IPS-18a (cell line): ENCODE data around the gene CDK7.

Experiments
- H3K27ac ChIP-seq: one replicate; pipeline ENCODE4 v1.5.1; 2013; ENCODE audit warnings: low read length
- H3K27me3 ChIP-seq: one replicate; pipeline ENCODE4 v1.6.1; 2013; ENCODE audit warnings: mild to moderate bottlenecking, low read length; ENCODE audit not compliant: control insufficient read depth, insufficient read depth
- H3K36me3 ChIP-seq: one replicate; pipeline ENCODE4 v1.6.1; 2013; ENCODE audit warnings: low read depth, low read length; ENCODE audit not compliant: control insufficient read depth
- H3K4me1 ChIP-seq: one replicate; pipeline ENCODE4 v1.6.1; 2013; ENCODE audit warnings: low read depth, low read length; ENCODE audit not compliant: control insufficient read depth
- H3K4me3 ChIP-seq: one replicate; pipeline ENCODE4 v1.5.1; 2013; ENCODE audit warnings: low read length
- H3K9ac ChIP-seq: one replicate; pipeline ENCODE4 v1.6.1; 2013; ENCODE audit warnings: mild to moderate bottlenecking, low read length, moderate library complexity
- H3K9me3 ChIP-seq: one replicate; pipeline ENCODE4 v1.6.1; 2013; ENCODE audit warnings: low read depth, low read length; ENCODE audit not compliant: control insufficient read depth

CDK7 gene

DNA sequence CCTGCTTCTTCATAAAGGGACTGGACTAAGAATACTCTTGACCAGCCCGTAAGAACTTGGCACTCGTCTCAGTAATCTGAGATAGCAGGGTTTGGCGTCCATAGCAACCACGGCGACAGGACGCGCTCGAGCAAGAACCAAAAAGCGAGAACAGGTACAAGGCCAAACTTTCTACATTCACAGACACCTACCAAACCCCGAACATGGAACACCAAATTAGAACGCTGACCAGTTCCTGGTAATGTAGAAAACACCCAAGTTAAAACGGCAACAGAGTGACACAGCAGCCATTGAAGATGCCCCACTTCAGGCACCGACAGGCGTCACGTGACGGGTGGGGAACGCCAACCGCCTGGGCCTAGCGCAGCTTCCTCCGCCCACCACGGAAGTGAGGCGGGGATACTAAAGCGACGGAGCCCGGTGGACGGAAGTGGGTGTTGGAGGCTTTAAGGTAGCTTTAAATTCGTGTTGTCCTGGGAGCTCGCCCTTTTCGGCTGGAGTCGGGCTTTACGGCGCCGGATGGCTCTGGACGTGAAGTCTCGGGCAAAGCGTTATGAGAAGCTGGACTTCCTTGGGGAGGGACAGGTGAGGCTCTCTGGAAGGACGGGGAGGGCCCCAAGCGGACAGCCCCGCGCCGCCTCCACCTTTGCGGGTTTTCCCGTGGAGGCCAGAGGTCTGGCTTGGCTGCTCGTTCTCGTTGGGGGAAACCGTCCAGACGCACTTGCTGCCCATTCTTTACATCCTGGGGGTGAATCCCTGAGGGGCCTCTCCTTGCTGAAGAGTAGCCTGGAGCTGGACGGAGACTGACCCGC lies at the start of gene CDK7:
CDK7 (plus strand) TSS at position 430 of the 812 bp plus-strand sequence; CDS start at position 520, 90 bp downstream.
- peaks cover 4% of the 10 kb centered on the region for H3K4me1 ChIP-seq
- H3K4me3 ChIP-seq = peak within 1 kb of the TSS; percentile 95
- no peaks in the 10 kb centered on the region for H3K9me3 ChIP-seq
- H3K27me3 ChIP-seq = no peaks in the 10 kb centered on the region
- H3K27ac ChIP-seq = peak within 1 kb of the TSS; percentile 6
- H3K36me3 ChIP-seq = peaks cover 18% of the 10 kb centered on the region
- peak within 1 kb of the TSS; percentile 85 for H3K9ac ChIP-seq

DNA sequence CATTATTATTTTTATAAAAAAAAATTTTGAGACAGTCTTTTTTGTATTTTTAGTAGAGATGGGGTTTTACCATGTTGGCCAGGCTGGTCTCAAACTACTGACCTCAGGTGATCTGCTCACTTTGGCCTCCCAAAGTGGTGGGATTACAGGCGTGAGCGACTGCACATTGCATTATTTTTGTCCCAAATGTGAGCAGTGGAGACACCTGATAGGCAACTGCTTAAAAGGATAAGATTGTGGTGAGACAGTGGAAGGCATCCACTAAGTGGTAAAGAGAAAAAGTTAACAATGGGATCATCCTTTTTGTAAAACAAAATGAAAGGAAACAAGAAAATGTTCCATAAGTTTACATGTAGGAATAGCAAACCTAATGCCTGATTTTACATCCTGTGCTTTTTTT lies 47.3 kb upstream of the CDK7 start:
- no peak overlapping the region for H3K4me3 ChIP-seq
- no peaks in the 10 kb centered on the region for H3K27me3 ChIP-seq
- no peak overlapping the region for H3K9ac ChIP-seq
- peaks cover 5% of the 10 kb centered on the region for H3K4me1 ChIP-seq
- H3K27ac ChIP-seq = no peak overlapping the region
- H3K9me3 ChIP-seq = no peaks in the 10 kb centered on the region
- peaks cover 6% of the 10 kb centered on the region for H3K36me3 ChIP-seq

DNA sequence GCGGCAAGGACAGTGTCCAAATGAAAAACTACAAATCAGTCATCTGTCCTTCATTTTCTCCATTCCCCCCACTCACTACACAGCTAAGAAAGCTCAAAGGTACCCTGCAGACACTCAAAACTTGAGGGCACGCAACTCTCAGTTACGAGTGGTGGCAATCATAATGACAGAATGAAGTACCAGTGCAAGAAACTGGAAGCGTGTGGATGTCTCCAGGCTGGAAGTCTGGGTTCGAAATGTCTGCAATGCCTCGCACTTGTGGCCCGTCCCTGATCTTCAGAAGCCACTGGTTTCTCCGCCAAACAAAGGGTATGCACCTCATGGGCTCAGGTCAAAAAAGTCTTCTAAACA lies 45.9 kb upstream of the CDK7 start:
- Histone ChIP-seq H3K4me3 (peak overlapping the region; percentile 82), H3K9ac (peak overlapping the region; percentile 94), H3K36me3 (peaks cover 15% of the 10 kb centered on the region), H3K9me3 (no peaks in the 10 kb centered on the region), H3K27ac (peak overlapping the region; percentile 90), H3K4me1 (peaks cover 5% of the 10 kb centered on the region), H3K27me3 (no peaks in the 10 kb centered on the region)

DNA sequence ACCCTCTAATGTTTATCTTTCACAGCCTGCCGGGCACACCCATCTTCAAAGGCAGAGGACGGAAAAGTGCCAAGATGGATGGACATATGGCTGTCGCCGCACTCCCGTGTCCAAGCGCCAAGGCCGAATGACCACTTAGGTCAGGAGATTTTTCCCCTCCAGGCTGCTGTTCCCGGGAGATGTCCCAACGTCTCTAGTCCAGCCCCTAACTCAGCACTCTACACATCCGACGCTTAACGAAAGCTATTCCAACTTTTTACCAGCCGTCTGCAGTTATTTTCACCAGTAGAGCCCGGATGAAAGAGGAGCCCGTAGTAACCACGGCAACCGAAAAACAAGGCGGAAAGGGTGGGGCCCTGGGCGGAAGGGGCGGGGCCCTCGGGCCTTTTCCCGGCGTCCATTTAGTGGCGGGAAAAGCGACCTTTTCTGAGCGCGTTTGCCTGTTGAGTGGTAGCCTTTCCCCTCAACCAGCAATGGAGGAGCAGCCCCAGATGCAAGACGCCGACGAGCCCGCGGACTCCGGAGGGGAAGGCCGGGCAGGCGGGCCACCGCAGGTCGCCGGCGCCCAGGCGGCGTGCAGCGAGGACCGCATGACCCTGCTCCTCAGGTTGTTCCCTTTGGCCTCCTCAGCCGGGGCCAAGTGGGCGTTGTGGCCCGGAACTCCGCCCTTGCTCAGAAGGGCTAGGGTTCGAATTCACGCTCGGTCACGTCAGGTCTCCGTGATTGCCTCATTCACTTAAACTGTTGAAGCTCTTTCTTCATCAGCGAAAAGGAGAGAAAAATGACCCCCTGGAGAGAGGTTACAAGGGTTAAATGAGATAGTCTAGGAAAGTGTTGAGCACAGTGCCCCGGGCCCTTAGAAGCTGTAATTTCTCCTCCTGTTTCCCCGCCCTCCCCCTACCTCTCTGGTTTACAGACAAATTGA lies 45.3 kb upstream of the CDK7 start, which contains the start of gene CENPH:
CENPH (plus strand) TSS at position 422 of the 925 bp plus-strand sequence; CDS start at position 474, 52 bp downstream.
- Histone ChIP-seq H3K36me3 (peaks cover 21% of the 10 kb centered on the region), H3K4me1 (peaks cover 5% of the 10 kb centered on the region), H3K27ac (peak within 1 kb of the TSS; percentile 90), H3K9ac (peak within 1 kb of the TSS; percentile 94), H3K27me3 (no peaks in the 10 kb centered on the region), H3K4me3 (peak within 1 kb of the TSS; percentile 82), H3K9me3 (no peaks in the 10 kb centered on the region)

DNA sequence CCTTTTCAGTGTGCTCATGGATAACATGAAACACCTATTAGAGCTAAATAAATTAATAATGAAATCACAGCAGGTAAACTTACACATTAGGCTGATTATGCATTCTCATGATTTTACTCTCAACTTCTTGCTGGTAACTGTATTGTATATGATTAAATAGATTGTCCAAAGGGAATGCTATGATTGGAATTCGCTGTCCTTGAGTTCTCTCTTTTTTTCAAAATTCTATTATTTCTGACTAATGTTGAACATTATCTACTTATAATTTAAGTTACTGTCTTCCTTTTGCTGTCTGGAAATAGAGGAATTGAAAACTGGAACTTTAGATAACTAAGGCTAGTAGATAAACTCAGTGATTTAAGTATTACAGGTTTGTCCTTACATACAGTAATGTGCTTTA lies 32.2 kb upstream of the CDK7 start:
- Histone ChIP-seq H3K4me3 (no peak overlapping the region), H3K27me3 (no peaks in the 10 kb centered on the region), H3K36me3 (peaks cover 48% of the 10 kb centered on the region), H3K9me3 (no peaks in the 10 kb centered on the region), H3K27ac (no peak overlapping the region), H3K9ac (no peak overlapping the region), H3K4me1 (no peaks in the 10 kb centered on the region)

DNA sequence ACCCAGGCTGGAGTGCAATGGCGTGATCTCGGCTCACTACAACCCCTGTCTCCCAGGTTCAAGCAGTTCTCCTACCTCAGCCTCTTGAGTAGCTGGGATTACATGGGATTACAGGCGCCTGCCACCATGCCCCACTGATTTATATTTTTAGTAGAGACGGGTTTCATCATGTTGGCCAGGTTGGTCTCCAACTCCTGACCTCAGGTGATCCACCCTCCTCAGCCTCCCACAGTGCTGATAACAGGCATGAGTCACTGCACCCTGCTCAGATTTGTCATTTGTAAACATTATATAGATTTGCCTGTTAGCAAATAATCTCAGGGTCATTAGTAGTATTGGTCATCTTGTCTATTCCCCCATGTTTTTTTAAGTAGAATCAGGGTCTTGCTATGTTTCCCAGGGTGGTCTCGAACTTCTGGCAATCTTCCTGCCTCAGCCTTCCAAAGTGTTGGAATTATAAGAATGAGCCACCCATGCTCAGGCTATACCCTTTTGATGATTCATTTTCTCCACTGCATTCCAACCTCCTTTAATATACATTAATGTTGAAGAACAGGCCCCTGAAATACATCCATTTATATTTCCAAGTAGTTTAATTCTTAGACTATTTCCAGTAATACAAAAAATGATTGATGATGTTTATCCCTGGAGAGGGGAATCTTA lies 28.0 kb upstream of the CDK7 start:
- no peak overlapping the region for H3K9ac ChIP-seq
- peaks cover 50% of the 10 kb centered on the region for H3K36me3 ChIP-seq
- no peak overlapping the region for H3K27ac ChIP-seq
- no peaks in the 10 kb centered on the region for H3K9me3 ChIP-seq
- no peaks in the 10 kb centered on the region for H3K27me3 ChIP-seq
- H3K4me3 ChIP-seq = no peak overlapping the region
- H3K4me1 ChIP-seq = no peaks in the 10 kb centered on the region

DNA sequence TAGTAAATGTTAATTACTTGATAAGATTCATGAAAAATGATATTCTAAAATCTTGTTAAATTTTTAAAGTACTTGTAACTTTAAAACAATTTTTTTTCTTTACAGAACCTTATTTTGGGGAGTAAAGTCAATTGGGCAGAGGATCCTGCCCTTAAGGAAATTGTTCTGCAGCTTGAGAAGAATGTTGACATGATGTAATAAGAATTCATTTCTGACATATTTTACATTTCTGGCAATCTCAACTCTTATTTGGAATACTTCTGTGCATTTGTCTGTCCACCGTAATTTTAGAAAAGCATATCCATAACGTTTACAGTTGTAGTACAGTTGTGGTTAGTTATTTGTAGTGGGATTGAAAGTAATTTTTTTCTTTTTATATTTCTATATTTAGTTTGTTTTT lies 25.1 kb upstream of the CDK7 start:
- Histone ChIP-seq H3K27me3 (no peaks in the 10 kb centered on the region), H3K4me1 (no peaks in the 10 kb centered on the region), H3K4me3 (no peak overlapping the region), H3K27ac (no peak overlapping the region), H3K9ac (no peak overlapping the region), H3K36me3 (peaks cover 32% of the 10 kb centered on the region), H3K9me3 (no peaks in the 10 kb centered on the region)

DNA sequence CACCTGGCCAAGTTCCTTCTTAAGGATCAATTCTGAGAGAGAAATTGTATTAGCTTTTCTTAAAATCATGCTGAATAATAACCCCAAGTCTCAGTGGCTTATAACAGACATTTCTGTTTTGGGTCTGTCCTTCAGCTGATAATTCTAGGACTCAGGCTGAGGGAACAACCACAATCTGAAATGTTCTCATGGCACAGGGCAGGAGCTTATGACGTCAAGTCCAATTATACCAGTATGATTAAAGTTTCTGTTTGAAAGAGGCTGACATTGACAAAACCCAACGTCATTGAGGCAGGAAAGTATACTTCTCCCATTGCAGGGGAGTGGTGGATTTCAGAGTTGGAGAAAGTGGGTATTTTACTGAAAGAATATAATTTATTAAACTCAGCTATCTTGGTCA lies 23.5 kb upstream of the CDK7 start:
- no peak overlapping the region for H3K27ac ChIP-seq
- peaks cover 30% of the 10 kb centered on the region for H3K36me3 ChIP-seq
- H3K4me3 ChIP-seq = no peak overlapping the region
- no peaks in the 10 kb centered on the region for H3K27me3 ChIP-seq
- H3K9ac ChIP-seq = no peak overlapping the region
- H3K9me3 ChIP-seq = no peaks in the 10 kb centered on the region
- H3K4me1 ChIP-seq = no peaks in the 10 kb centered on the region

DNA sequence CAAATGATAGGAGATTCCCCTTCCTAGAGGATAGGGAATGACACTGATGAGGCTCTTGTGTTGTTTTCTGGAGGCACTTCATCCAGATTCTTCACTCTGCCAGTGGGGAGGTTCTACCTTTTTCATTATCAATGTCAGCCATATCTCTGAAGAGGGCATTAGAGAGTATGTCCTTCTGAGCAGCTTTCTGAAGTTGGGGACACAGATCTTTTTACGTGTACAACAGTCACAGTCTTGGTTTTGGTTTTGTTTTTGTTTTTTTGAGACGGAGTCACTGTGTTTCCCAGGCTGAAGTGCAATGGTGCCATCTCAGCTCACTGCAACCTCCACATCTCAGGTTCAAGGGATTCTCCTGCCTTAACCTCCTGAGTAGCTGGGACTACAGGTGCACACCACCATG lies 22.7 kb upstream of the CDK7 start:
- no peaks in the 10 kb centered on the region for H3K9me3 ChIP-seq
- H3K4me3 ChIP-seq = no peak overlapping the region
- no peak overlapping the region for H3K27ac ChIP-seq
- no peak overlapping the region for H3K9ac ChIP-seq
- H3K36me3 ChIP-seq = peaks cover 23% of the 10 kb centered on the region
- H3K4me1 ChIP-seq = no peaks in the 10 kb centered on the region
- H3K27me3 ChIP-seq = no peaks in the 10 kb centered on the region

DNA sequence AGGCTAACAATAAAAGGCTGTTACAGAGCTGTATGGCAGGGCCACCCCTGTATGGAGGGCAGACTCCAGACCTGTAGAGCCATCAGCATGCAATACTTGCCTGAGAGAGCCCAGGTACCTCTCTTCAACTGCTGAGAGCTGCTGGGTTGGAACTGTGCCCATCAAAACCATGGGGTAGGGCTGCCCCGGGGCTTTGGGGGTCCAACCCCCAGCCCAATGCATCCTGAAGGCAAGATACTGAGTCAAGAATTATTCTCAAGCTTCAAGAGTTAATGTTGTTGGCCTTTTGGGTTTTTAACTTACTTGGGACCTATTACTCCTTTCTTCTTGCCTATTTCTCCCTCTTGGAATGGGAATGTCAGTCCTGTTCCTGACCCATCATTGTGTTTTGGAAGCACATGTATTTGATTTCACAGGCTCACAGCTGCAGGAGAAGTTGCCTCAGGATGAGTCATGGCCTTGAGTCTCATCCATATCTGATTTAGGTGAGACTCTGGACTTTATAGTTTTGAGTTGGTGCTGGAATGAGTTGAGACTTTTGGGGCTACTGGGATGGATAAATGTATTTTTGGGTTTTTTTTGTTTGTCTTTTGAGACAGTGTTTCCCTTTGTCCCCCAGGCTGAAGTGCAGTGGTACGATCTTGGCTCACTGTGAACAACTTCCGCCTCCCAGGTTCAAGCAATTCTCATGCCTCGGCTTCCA lies 21.0 kb upstream of the CDK7 start:
- Histone ChIP-seq H3K36me3 (peaks cover 17% of the 10 kb centered on the region), H3K4me3 (no peak overlapping the region), H3K27me3 (no peaks in the 10 kb centered on the region), H3K9me3 (no peaks in the 10 kb centered on the region), H3K9ac (no peak overlapping the region), H3K4me1 (no peaks in the 10 kb centered on the region), H3K27ac (no peak overlapping the region)

DNA sequence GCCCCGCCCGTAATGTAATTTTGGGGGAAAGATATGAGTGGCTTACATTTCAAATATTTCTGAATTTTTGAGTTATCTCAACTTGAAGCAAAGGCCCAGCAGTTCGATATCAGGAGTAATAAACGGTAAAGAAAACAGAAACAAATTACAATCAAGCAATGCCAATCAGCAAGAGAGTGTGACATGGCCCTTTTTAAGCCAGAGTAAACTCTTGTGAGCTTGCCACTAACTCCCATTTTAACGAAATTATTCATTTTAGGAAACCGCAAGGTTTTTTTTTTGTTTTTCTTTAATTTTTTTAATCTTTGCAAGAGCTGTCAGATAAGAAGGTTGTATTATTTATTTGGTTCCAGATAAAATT lies 17.6 kb upstream of the CDK7 start:
- no peaks in the 10 kb centered on the region for H3K27me3 ChIP-seq
- peak overlapping the region; percentile 65 for H3K9ac ChIP-seq
- H3K27ac ChIP-seq = peak overlapping the region; percentile 73

More for the DNA sequence above, 17.6 kb upstream of the CDK7 start:
- H3K36me3 ChIP-seq = no peaks in the 10 kb centered on the region
- H3K4me3 ChIP-seq = peak overlapping the region; percentile 83
- H3K4me1 ChIP-seq = no peaks in the 10 kb centered on the region
- H3K9me3 ChIP-seq = no peaks in the 10 kb centered on the region
